Mesenchymal stem cell (in vitro differentiated cells and primary cell): ENCODE measurements around the gene FRAS1.

Source experiments
- DNase-seq: peaks from one replicate; pipeline ENCODE4 v3.0.0-alpha.2; 2013
- H2AFZ ChIP-seq: one replicate; pipeline ENCODE4 v1.6.1; 2013; ENCODE audit warnings: low read depth, mild to moderate bottlenecking, control low read depth, inconsistent platforms, low read length, moderate library complexity
- H2AK5ac ChIP-seq: 2 replicates; pipeline ENCODE4 v1.6.1; 2013; ENCODE audit warnings: low read length, moderate library complexity, mild to moderate bottlenecking, inconsistent platforms; ENCODE audit not compliant: severe bottlenecking
- H2BK120ac ChIP-seq: one replicate; pipeline ENCODE4 v1.6.1; 2013; ENCODE audit warnings: low read depth, mild to moderate bottlenecking, inconsistent platforms, low read length, moderate library complexity
- H2BK12ac ChIP-seq, 2 experiments: one replicate each; pipeline ENCODE4 v1.6.1; 2013; ENCODE audit warnings: inconsistent platforms in 2 of 2, low read length in 2 of 2, mild to moderate bottlenecking in 2 of 2, moderate library complexity in 2 of 2, control low read depth in 1 of 2
- H2BK15ac ChIP-seq: one replicate; pipeline ENCODE4 v1.6.1; 2013; ENCODE audit warnings: mild to moderate bottlenecking, low read depth, inconsistent platforms; ENCODE audit not compliant: poor library complexity, severe bottlenecking
- H2BK5ac ChIP-seq: 2 replicates; pipeline ENCODE4 v1.6.1; 2013; ENCODE audit warnings: low read depth, mild to moderate bottlenecking, low read length, control low read depth, inconsistent platforms; ENCODE audit not compliant: poor library complexity, severe bottlenecking
- H3K14ac ChIP-seq, 2 experiments: one replicate each; pipeline ENCODE4 v1.6.1; 2013; ENCODE audit warnings: inconsistent platforms in 2 of 2, low read length in 2 of 2, control low read depth in 1 of 2, mild to moderate bottlenecking in 1 of 2, moderate library complexity in 1 of 2
- H3K18ac ChIP-seq, 2 experiments: one replicate each; pipeline ENCODE4 v1.6.1; 2013; ENCODE audit warnings: inconsistent platforms in 2 of 2, low read length in 2 of 2, control low read depth in 1 of 2, low read depth in 1 of 2, mild to moderate bottlenecking in 1 of 2
- H3K23ac ChIP-seq, 2 experiments: one replicate each; pipeline ENCODE4 v1.6.1; 2013; ENCODE audit warnings: inconsistent platforms in 2 of 2, low read length in 2 of 2, mild to moderate bottlenecking in 2 of 2, moderate library complexity in 2 of 2, control low read depth in 1 of 2
- H3K27ac ChIP-seq: 2 replicates; pipeline ENCODE4 v1.5.1; 2013; ENCODE audit warnings: mild to moderate bottlenecking, moderate library complexity, low read length, control low read depth, inconsistent platforms; ENCODE audit not compliant: poor library complexity, severe bottlenecking
- H3K27me3 ChIP-seq, 2 experiments: 2 replicates each; pipeline versions ENCODE4 v1.6.1 to v1.7.0; 2013; ENCODE audit warnings: low read length in 2 of 2, mild to moderate bottlenecking in 2 of 2, moderate library complexity in 2 of 2, control low read depth in 1 of 2, inconsistent platforms in 1 of 2; ENCODE audit not compliant: control insufficient read depth in 1 of 2, insufficient read depth in 1 of 2
- H3K36me3 ChIP-seq, 2 experiments: 2 replicates each; pipeline versions ENCODE4 v1.6.1 to v1.7.0; 2013; ENCODE audit warnings: low read length in 2 of 2, control low read depth in 1 of 2, inconsistent platforms in 1 of 2, low read depth in 1 of 2, mild to moderate bottlenecking in 1 of 2; ENCODE audit not compliant: insufficient read depth in 2 of 2, control insufficient read depth in 1 of 2
- H3K4ac ChIP-seq, 2 experiments: one replicate each; pipeline ENCODE4 v1.6.1; 2013; ENCODE audit warnings: inconsistent platforms in 2 of 2, low read length in 2 of 2, mild to moderate bottlenecking in 2 of 2, moderate library complexity in 2 of 2, control low read depth in 1 of 2, low read depth in 1 of 2
- H3K4me1 ChIP-seq: 2 replicates; pipeline ENCODE4 v1.6.1; 2013; ENCODE audit warnings: low read depth, low read length, control low read depth; ENCODE audit not compliant: control insufficient read depth, insufficient read depth
- H3K4me2 ChIP-seq: 2 replicates; pipeline ENCODE4 v1.6.1; 2013; ENCODE audit warnings: low read length, mild to moderate bottlenecking, inconsistent platforms; ENCODE audit not compliant: poor library complexity, severe bottlenecking
- H3K4me3 ChIP-seq, 2 experiments: 2 replicates each; pipeline versions ENCODE4 v1.5.1 to v1.7.0; 2013; ENCODE audit warnings: low read length in 2 of 2, mild to moderate bottlenecking in 2 of 2, control low read depth in 1 of 2, low read depth in 1 of 2; ENCODE audit not compliant: insufficient read depth in 1 of 2
- H3K79me1 ChIP-seq: replicated peaks from 2 replicates; pipeline ENCODE4 v1.6.1; 2013; ENCODE audit warnings: mild to moderate bottlenecking, control low read depth, low read length, inconsistent platforms; ENCODE audit not compliant: poor library complexity, severe bottlenecking
- H3K9ac ChIP-seq: 2 replicates; pipeline ENCODE4 v1.7.0; 2013; ENCODE audit warnings: mild to moderate bottlenecking, low read length, moderate library complexity
- H3K9me3 ChIP-seq: 2 replicates; pipeline ENCODE4 v1.7.0; 2013; ENCODE audit warnings: mild to moderate bottlenecking, low read length; ENCODE audit not compliant: control insufficient read depth
- H4K8ac ChIP-seq: one replicate; pipeline ENCODE4 v1.6.1; 2013; ENCODE audit warnings: inconsistent platforms, mild to moderate bottlenecking, low read length, moderate library complexity
- H4K91ac ChIP-seq: one replicate; pipeline ENCODE4 v1.6.1; 2013; ENCODE audit warnings: mild to moderate bottlenecking, low read length, inconsistent platforms
- WGBS: methylation state at CpG from one replicate; pipeline ENCODE4 v1.1.7; 2013; ENCODE audit warnings: mixed read lengths; 5-methylcytosine and 5-hydroxymethylcytosine counted together

The FRAS1 gene

DNA sequence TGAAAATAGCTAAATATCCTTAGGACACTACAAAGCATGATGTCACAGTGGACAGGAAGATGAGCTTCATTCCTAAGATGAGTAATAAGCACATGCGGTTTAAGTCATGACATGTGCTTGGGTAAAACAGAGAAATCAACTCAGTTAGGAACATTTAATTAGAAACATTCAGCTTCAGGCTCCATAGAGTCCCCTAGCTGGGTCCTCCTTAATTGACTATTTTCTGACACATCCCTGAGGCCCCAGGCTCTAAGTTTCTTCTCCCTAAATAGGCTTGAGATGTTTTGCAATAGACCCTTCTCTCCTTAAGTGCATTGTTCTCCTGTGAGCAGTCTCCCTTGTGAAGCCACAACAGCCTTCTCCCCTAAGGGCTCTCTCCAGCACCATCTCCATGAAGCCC lies 424.1 kb downstream of the FRAS1 start:
- Histone ChIP-seq H2BK120ac (no peak overlapping the region), H3K4me3 (no peak overlapping the region), H3K4ac (peak overlapping the region in 1 of 2 experiments; percentile 43), H3K4me1 (peaks cover 3% of the 10 kb centered on the region), H4K91ac (no peak overlapping the region), H2AK5ac (no peak overlapping the region), H3K27me3 (no peaks in the 10 kb centered on the region), H4K8ac (no peak overlapping the region), H3K18ac (peak overlapping the region in 1 of 2 experiments; percentile 38), H3K14ac (peak overlapping the region in 1 of 2 experiments; percentile 48), H3K23ac (no peak overlapping the region), H2AFZ (no peak overlapping the region), H3K79me1 (no peaks in the 10 kb centered on the region), H2BK5ac (no peak overlapping the region), H2BK15ac (no peak overlapping the region), H2BK12ac (peak overlapping the region in 1 of 2 experiments; percentile 66), H3K27ac (no peak overlapping the region), H3K4me2 (no peak overlapping the region), H3K9ac (peak overlapping the region; percentile 73), H3K36me3 (peaks cover 0 to 13% of the 10 kb centered on the region in 2 experiments), H3K9me3 (no peaks in the 10 kb centered on the region)
- DNase-seq, result peak; percentile 81
- WGBS, result 40% methylated on average over 1 of the region's 1 CpG

DNA sequence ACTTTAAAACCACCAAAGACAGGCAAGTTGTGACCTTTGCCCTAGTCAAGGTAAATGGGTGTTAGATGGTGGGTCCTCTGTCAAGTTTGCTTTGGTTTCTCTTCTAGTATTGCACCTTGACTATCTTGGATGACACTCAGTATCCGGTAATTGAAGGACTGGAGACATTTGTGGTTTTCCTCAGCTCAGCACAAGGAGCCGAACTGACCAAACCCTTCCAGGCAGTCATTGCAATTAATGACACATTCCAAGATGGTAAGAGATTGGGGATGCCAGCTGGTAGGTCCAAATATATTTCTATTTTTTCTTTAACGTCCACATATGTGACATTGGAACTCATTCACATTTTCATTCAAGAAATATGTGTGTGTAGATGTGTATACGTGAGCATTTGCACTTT lies 425.2 kb downstream of the FRAS1 start:
- Histone ChIP-seq H3K9me3 (no peaks in the 10 kb centered on the region), H3K23ac (no peak overlapping the region)

DNA sequence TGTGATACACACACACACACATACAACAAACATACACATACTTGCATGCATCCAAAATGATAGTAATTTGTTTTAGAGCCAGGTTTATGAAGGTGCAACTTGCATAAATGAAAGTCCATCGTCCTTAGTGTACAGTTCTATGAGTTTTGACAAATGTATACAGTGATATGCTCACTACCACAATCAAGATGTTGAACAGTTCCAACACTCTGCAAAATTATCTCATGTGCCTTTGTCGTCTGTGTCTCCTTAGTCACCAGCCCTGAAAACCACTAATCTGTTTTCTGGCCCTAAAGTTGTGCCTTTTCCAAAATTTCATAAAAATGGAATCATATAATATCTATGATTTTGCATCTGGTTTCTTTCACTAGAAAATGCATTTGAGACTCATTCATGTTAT lies 426.7 kb downstream of the FRAS1 start:
- H3K14ac ChIP-seq, result no peak overlapping the region
- no peak overlapping the region for H2BK12ac ChIP-seq
- no peak overlapping the region for H3K18ac ChIP-seq
- H3K23ac ChIP-seq, result no peak overlapping the region
- H3K9ac ChIP-seq, result no peak overlapping the region
- H3K9me3 ChIP-seq, result no peaks in the 10 kb centered on the region
- 100% methylated on average over 1 of the region's 2 CpGs for WGBS
- no peak for DNase-seq
- no peak overlapping the region for H2BK5ac ChIP-seq
- H2AK5ac ChIP-seq, result no peak overlapping the region
- no peaks in the 10 kb centered on the region for H3K27me3 ChIP-seq
- H4K91ac ChIP-seq, result no peak overlapping the region
- H3K27ac ChIP-seq, result no peak overlapping the region
- H3K36me3 ChIP-seq, result peaks cover 0 to 13% of the 10 kb centered on the region in 2 experiments
- peaks cover 3% of the 10 kb centered on the region for H3K4me1 ChIP-seq
- H2BK120ac ChIP-seq, result no peak overlapping the region
- H2AFZ ChIP-seq, result no peak overlapping the region
- H4K8ac ChIP-seq, result no peak overlapping the region
- H3K4me3 ChIP-seq, result no peak overlapping the region
- no peak overlapping the region for H3K4ac ChIP-seq
- H3K4me2 ChIP-seq, result no peak overlapping the region
- H3K79me1 ChIP-seq, result no peaks in the 10 kb centered on the region
- H2BK15ac ChIP-seq, result no peak overlapping the region

More for the DNA sequence above, 425.2 kb downstream of the FRAS1 start:
- no peak overlapping the region for H2BK120ac ChIP-seq
- H2AK5ac ChIP-seq, result no peak overlapping the region
- H3K14ac ChIP-seq, result no peak overlapping the region
- H2AFZ ChIP-seq, result no peak overlapping the region
- H2BK5ac ChIP-seq, result no peak overlapping the region
- peaks cover 3% of the 10 kb centered on the region for H3K4me1 ChIP-seq
- DNase-seq, result no peak
- no peaks in the 10 kb centered on the region for H3K27me3 ChIP-seq
- H2BK15ac ChIP-seq, result no peak overlapping the region
- H4K8ac ChIP-seq, result no peak overlapping the region
- peaks cover 0 to 13% of the 10 kb centered on the region in 2 experiments for H3K36me3 ChIP-seq
- no peak overlapping the region for H3K4me3 ChIP-seq
- no peak overlapping the region for H2BK12ac ChIP-seq
- H3K79me1 ChIP-seq, result no peaks in the 10 kb centered on the region
- no peak overlapping the region for H4K91ac ChIP-seq
- no peak overlapping the region for H3K4ac ChIP-seq
- H3K27ac ChIP-seq, result no peak overlapping the region
- 84% methylated on average over 3 of the region's 4 CpGs for WGBS
- H3K4me2 ChIP-seq, result no peak overlapping the region
- H3K18ac ChIP-seq, result no peak overlapping the region
- no peak overlapping the region for H3K9ac ChIP-seq

DNA sequence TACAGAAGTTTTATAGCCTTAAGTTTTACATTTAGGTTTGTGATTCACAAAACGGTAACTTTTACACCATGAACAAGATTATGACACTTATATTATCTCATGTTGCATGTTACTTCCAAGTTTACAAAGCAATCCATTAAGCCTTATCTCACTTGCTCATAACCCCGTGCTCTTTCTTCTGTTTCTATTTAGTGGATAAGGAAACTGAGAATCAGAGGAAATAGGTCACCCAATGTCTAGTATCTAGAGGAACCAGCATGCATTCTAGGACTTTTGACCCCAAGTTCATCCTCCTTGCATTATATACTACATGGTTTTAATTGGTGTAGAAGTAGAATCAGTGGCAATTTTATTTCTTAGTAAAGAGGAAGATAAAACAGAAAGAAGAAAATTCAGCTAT lies 427.5 kb downstream of the FRAS1 start:
- Histone ChIP-seq H3K4me1 (peaks cover 3% of the 10 kb centered on the region), H3K36me3 (peaks cover 0 to 16% of the 10 kb centered on the region in 2 experiments), H3K27me3 (no peaks in the 10 kb centered on the region), H4K91ac (no peak overlapping the region), H2BK12ac (no peak overlapping the region), H3K4me3 (no peak overlapping the region), H3K23ac (no peak overlapping the region), H2AFZ (no peak overlapping the region), H3K18ac (no peak overlapping the region), H3K79me1 (no peaks in the 10 kb centered on the region), H3K14ac (no peak overlapping the region), H2BK5ac (no peak overlapping the region), H4K8ac (no peak overlapping the region), H3K9ac (no peak overlapping the region), H2BK120ac (no peak overlapping the region), H2AK5ac (no peak overlapping the region), H3K27ac (no peak overlapping the region), H3K4me2 (no peak overlapping the region), H3K9me3 (no peaks in the 10 kb centered on the region), H3K4ac (no peak overlapping the region), H2BK15ac (no peak overlapping the region)
- WGBS, result 83% methylated on average over 1 of the region's 2 CpGs
- no peak for DNase-seq
